Activated B cell treated with CpG ODN at 0.5 μM for 24 hours (primary cell): ENCODE results near the gene TMPRSS11E. TPM values are rescaled to one million over a fixed set of nuclear protein-coding genes. Genes with fewer than 3 reads are reported as not detected.
"Not testable (repeated sequence)": the region's sequence is repeated elsewhere in the genome, so short reads cannot be mapped to it uniquely, and the experiment has no call there.

Experiments
- ATAC-seq: fragments of 200-7000 bp; cut with Tn5 transposase; one replicate; pipeline ENCODE4 v1.10.0; 2021; ENCODE audit warnings: low read depth, mild to moderate bottlenecking, moderate library complexity
- CTCF ChIA-PET: fragments of 350-600 bp; sonication (Branson Sonifier 250); formaldehyde crosslinking; loops from one replicate; lab custom pipeline; 2021; ENCODE audit warnings: antibody characterized with exemption; lab: Charles Lee
- POLR2A ChIA-PET: fragments of 350-600 bp; sonication (Branson Sonifier 250); formaldehyde crosslinking; loops from one replicate; lab custom pipeline; 2021; ENCODE audit warnings: antibody characterized with exemption; lab: Charles Lee
- DNase-seq: peaks from one replicate; pipeline ENCODE4 v3.0.0; 2022
- H3K27ac Mint-ChIP-seq: one replicate; pipeline ENCODE4 v1.8.0; 2020; ENCODE audit warnings: mixed read lengths
- H3K27me3 Mint-ChIP-seq: one replicate; pipeline ENCODE4 v1.8.0; 2021; ENCODE audit warnings: mixed read lengths
- H3K36me3 Mint-ChIP-seq: one replicate; pipeline ENCODE4 v1.8.0; 2021; ENCODE audit warnings: low read depth, mixed read lengths
- H3K4me1 Mint-ChIP-seq: one replicate; pipeline ENCODE4 v1.8.0; 2021; ENCODE audit warnings: mixed read lengths
- H3K4me3 Mint-ChIP-seq: one replicate; pipeline ENCODE4 v1.8.0; 2020; ENCODE audit warnings: mild to moderate bottlenecking, mixed read lengths
- H3K9me3 Mint-ChIP-seq: one replicate; pipeline ENCODE4 v1.8.0; 2020; ENCODE audit warnings: mixed read lengths
- CTCF ChIP-seq: fragments of 200-600 bp; IDR thresholded peaks from one replicate; pipeline ENCODE4 v1.8.0; 2022; ENCODE audit warnings: antibody characterized with exemption, mild to moderate bottlenecking
- intact Hi-C: fragments of 100-400 bp; cut with micrococcal nuclease; formaldehyde crosslinking; loops from one replicate; pipeline ENCODE4 v1.15.1; 2024
- total RNA-seq: library from RNA; stranded (reverse); gene quantifications from 2 replicates; pipeline ENCODE4 v1.2.3, GENCODE V29; 2022

TMPRSS11E gene
- total RNA-seq, 1 donor from 2014 or later = not detected

- Mint-ChIP-seq H3K27me3 (no peaks in the 10 kb centered on the region), H3K9me3 (no peaks in the 10 kb centered on the region), H3K27ac (no peak overlapping the region), H3K36me3 (no peaks in the 10 kb centered on the region), H3K4me3 (no peak overlapping the region), H3K4me1 (no peaks in the 10 kb centered on the region)
- ChIA-PET CTCF (no interaction called here), POLR2A (no interaction called here)
- no peak for TF ChIP-seq CTCF
- intact Hi-C loops = no loop called here
- ATAC-seq (no peak), DNase-seq (no peak)
Measured at GRCh38 chr4:68518889-68519288, 71.6 kb downstream of the TMPRSS11E start.

GRCh38 chr4:68520985-68521384 is 73.7 kb downstream of the TMPRSS11E start:
- no peak overlapping the region for H3K27ac Mint-ChIP-seq
- H3K4me3 Mint-ChIP-seq = no peak overlapping the region
- H3K27me3 Mint-ChIP-seq = no peaks in the 10 kb centered on the region
- H3K4me1 Mint-ChIP-seq = no peaks in the 10 kb centered on the region
- intact Hi-C loops = no loop called here
- CTCF ChIA-PET = no interaction called here
- DNase-seq (no peak), ATAC-seq (no peak)
- no peaks in the 10 kb centered on the region for H3K9me3 Mint-ChIP-seq
- no peaks in the 10 kb centered on the region for H3K36me3 Mint-ChIP-seq
- no peak for TF ChIP-seq CTCF
- POLR2A ChIA-PET = no interaction called here

GRCh38 chr4:68522232-68522631 is 75.0 kb downstream of the TMPRSS11E start:
- ATAC-seq, H3K4me3 Mint-ChIP-seq, H3K36me3 Mint-ChIP-seq, DNase-seq, CTCF ChIA-PET, intact Hi-C loops, H3K27ac Mint-ChIP-seq, H3K27me3 Mint-ChIP-seq, H3K4me1 Mint-ChIP-seq, POLR2A ChIA-PET, H3K9me3 Mint-ChIP-seq: not testable (repeated sequence)

- ChIA-PET CTCF (no interaction called here), POLR2A (no interaction called here)
- peaks cover 15% of the 10 kb centered on the region for H3K9me3 Mint-ChIP-seq
- DNase-seq (no peak), ATAC-seq (no peak)
- H3K27me3 Mint-ChIP-seq = no peaks in the 10 kb centered on the region
- no peaks in the 10 kb centered on the region for H3K4me1 Mint-ChIP-seq
- no peak overlapping the region for H3K27ac Mint-ChIP-seq
- TF ChIP-seq CTCF = no peak
- no peak overlapping the region for H3K4me3 Mint-ChIP-seq
- intact Hi-C loops = no loop called here
- no peaks in the 10 kb centered on the region for H3K36me3 Mint-ChIP-seq
Measured at GRCh38 chr4:68535974-68536373, 88.7 kb downstream of the TMPRSS11E start.

- POLR2A ChIA-PET = no interaction called here
- DNase-seq = no peak
- H3K4me3 Mint-ChIP-seq = no peak overlapping the region
- peaks cover 11% of the 10 kb centered on the region for H3K9me3 Mint-ChIP-seq
- no peaks in the 10 kb centered on the region for H3K36me3 Mint-ChIP-seq
- no peaks in the 10 kb centered on the region for H3K4me1 Mint-ChIP-seq
- ATAC-seq = no peak
- no peaks in the 10 kb centered on the region for H3K27me3 Mint-ChIP-seq
- CTCF ChIA-PET = no interaction called here
- no peak for TF ChIP-seq CTCF
- H3K27ac Mint-ChIP-seq = no peak overlapping the region
- intact Hi-C loops = no loop called here
Measured at GRCh38 chr4:68536375-68536774, 89.1 kb downstream of the TMPRSS11E start.

GRCh38 chr4:68542742-68543141 is 95.5 kb downstream of the TMPRSS11E start:
- not testable (repeated sequence) for H3K9me3 Mint-ChIP-seq, H3K27ac Mint-ChIP-seq
- POLR2A ChIA-PET = interaction anchor here (0.6 kb wide), 1 partner anchor 13 kb away, joined by 4 read pairs; no protein-coding TSS in a partner anchor

More at GRCh38 chr4:68542742-68543141, 95.5 kb downstream of the TMPRSS11E start:
- ATAC-seq, CTCF ChIA-PET, H3K4me3 Mint-ChIP-seq, H3K27me3 Mint-ChIP-seq, H3K36me3 Mint-ChIP-seq, intact Hi-C loops, DNase-seq, H3K4me1 Mint-ChIP-seq: not testable (repeated sequence)

Other genes with a start within 250 kb of the TMPRSS11E start
- not detected in 2 replicates for gene TMPRSS11B, start 201.8 kb upstream of the TMPRSS11E start, total RNA-seq
- gene YTHDC1, start 97.4 kb upstream of the TMPRSS11E start, total RNA-seq = 101 and 119 TPM in 2 replicates
- gene UGT2B17, start 128.9 kb downstream of the TMPRSS11E start, total RNA-seq = 2.5 and 2.8 TPM in 2 replicates
- 0.22 and 0.44 TPM in 2 replicates for gene UGT2B15, start 223.2 kb downstream of the TMPRSS11E start, total RNA-seq